Activated CD8-positive, alpha-beta memory T cell treated with anti-CD3 and anti-CD28 coated beads for 36 hours (primary cell): ENCODE results near the gene DGKE. TPM values are rescaled to one million over a fixed set of nuclear protein-coding genes. Genes with fewer than 3 reads are reported as not detected.

Experiments
- CTCF ChIA-PET: fragments of 350-600 bp; sonication (Branson Sonifier 250); formaldehyde crosslinking; loops from one replicate; lab custom pipeline; 2021; ENCODE audit warnings: antibody characterized with exemption; lab: Charles Lee
- POLR2A ChIA-PET: fragments of 350-600 bp; sonication (Branson Sonifier 250); formaldehyde crosslinking; loops from one replicate; lab custom pipeline; 2021; ENCODE audit warnings: antibody characterized with exemption; lab: Charles Lee
- total RNA-seq, 2 experiments: library from RNA; stranded (reverse); gene quantifications; one replicate each; pipeline ENCODE4 v1.2.3, GENCODE V29; 2021

The DGKE gene
- total RNA-seq, 2 experiments from 2014 or later: 30.7 to 33.9 TPM

- POLR2A ChIA-PET: interaction anchor here (1.0 to 4.3 kb wide), 2 partner anchors 36 to 79 kb away, joined by 3 to 26 read pairs; partner anchors contain the start of gene TRIM25
- CTCF ChIA-PET: interaction anchor here (1.2 to 1.4 kb wide), 3 partner anchors 14 to 105 kb away, joined by 3 to 5 read pairs (median 4); no protein-coding TSS in a partner anchor
These were observed 671 bp downstream of the DGKE start for GRCh38 chr17:56834380-56835263.

GRCh38 chr17:56835264-56835585 is 1.3 kb downstream of the DGKE start:
- ChIA-PET POLR2A (interaction anchor here (4.3 kb wide), 1 partner anchor 78 kb away, joined by 26 read pairs; the partner anchor contains the start of gene TRIM25), CTCF (interaction anchor here (1.2 to 1.4 kb wide), 3 partner anchors 15 to 104 kb away, joined by 3 to 5 read pairs (median 4); no protein-coding TSS in a partner anchor)

- CTCF ChIA-PET: interaction anchor here (1.2 kb wide), 1 partner anchor 19 kb away, joined by 3 read pairs; no protein-coding TSS in a partner anchor
These were observed 4.7 kb downstream of the DGKE start for GRCh38 chr17:56838687-56839086.

GRCh38 chr17:56842577-56842976 is 8.6 kb downstream of the DGKE start:
- ChIA-PET CTCF (interaction anchor here (0.7 to 1.7 kb wide), 2 partner anchors 23 to 244 kb away, joined by 3 to 4 read pairs; no protein-coding TSS in a partner anchor), POLR2A (no interaction called here)

More at GRCh38 chr17:56838687-56839086, 4.7 kb downstream of the DGKE start:
- POLR2A ChIA-PET: no interaction called here

GRCh38 chr17:56845934-56846333 is 12.0 kb downstream of the DGKE start:
- POLR2A ChIA-PET: no interaction called here
- CTCF ChIA-PET: no interaction called here

GRCh38 chr17:56847106-56847505 is 13.2 kb downstream of the DGKE start:
- CTCF ChIA-PET: no interaction called here

GRCh38 chr17:56849131-56849530 is 15.2 kb downstream of the DGKE start:
- CTCF ChIA-PET: no interaction called here
- POLR2A ChIA-PET: no interaction called here

More at GRCh38 chr17:56847106-56847505, 13.2 kb downstream of the DGKE start:
- POLR2A ChIA-PET: no interaction called here

GRCh38 chr17:56850591-56850990 is 16.6 kb downstream of the DGKE start:
- CTCF ChIA-PET: no interaction called here
- POLR2A ChIA-PET: interaction anchor here (0.9 kb wide), 1 partner anchor 42 kb away, joined by 3 read pairs; no protein-coding TSS in a partner anchor

GRCh38 chr17:56851008-56851407 is 17.1 kb downstream of the DGKE start:
- ChIA-PET POLR2A (interaction anchor here (0.9 kb wide), 1 partner anchor 42 kb away, joined by 3 read pairs; no protein-coding TSS in a partner anchor), CTCF (no interaction called here)

GRCh38 chr17:56861899-56862298 is 27.9 kb downstream of the DGKE start:
- ChIA-PET CTCF (interaction anchor here (1.2 kb wide), 1 partner anchor 27 kb away, joined by 3 read pairs; no protein-coding TSS in a partner anchor), POLR2A (no interaction called here)

GRCh38 chr17:56863974-56864373 is 30.0 kb downstream of the DGKE start:
- ChIA-PET CTCF (interaction anchor here (0.7 kb wide), 1 partner anchor 8 kb away, joined by 3 read pairs; no protein-coding TSS in a partner anchor), POLR2A (no interaction called here)

- ChIA-PET POLR2A (no interaction called here), CTCF (no interaction called here)
These were observed 32.1 kb downstream of the DGKE start for GRCh38 chr17:56866076-56866475.

- POLR2A ChIA-PET: no interaction called here
- CTCF ChIA-PET: interaction anchor here (0.6 kb wide), 1 partner anchor 10 kb away, joined by 3 read pairs; no protein-coding TSS in a partner anchor
These were observed 32.5 kb downstream of the DGKE start for GRCh38 chr17:56866496-56866895.

- CTCF ChIA-PET: interaction anchor here (0.7 kb wide), 1 partner anchor 16 kb away, joined by 3 read pairs; no protein-coding TSS in a partner anchor
- POLR2A ChIA-PET: no interaction called here
These were observed 34.0 kb downstream of the DGKE start for GRCh38 chr17:56867948-56868376.

- CTCF ChIA-PET: no interaction called here
- POLR2A ChIA-PET: no interaction called here
These were observed 34.8 kb downstream of the DGKE start for GRCh38 chr17:56868716-56869115.

GRCh38 chr17:56870081-56870651 is 36.2 kb downstream of the DGKE start:
- CTCF ChIA-PET: no interaction called here
- POLR2A ChIA-PET: interaction anchor here (1.2 kb wide), 1 partner anchor 36 kb away, joined by 3 read pairs; the partner anchor contains the start of genes C17orf67 and DGKE

- ChIA-PET POLR2A (no interaction called here), CTCF (interaction anchor here (1.3 kb wide), 1 partner anchor 10 kb away, joined by 3 read pairs; no protein-coding TSS in a partner anchor)
These were observed 42.8 kb downstream of the DGKE start for GRCh38 chr17:56876766-56877179.

GRCh38 chr17:56879280-56879679 is 45.3 kb downstream of the DGKE start:
- ChIA-PET POLR2A (no interaction called here), CTCF (interaction anchor here (0.9 kb wide), 1 partner anchor 11 kb away, joined by 3 read pairs; no protein-coding TSS in a partner anchor)

- POLR2A ChIA-PET: no interaction called here
- CTCF ChIA-PET: no interaction called here
These were observed 46.2 kb downstream of the DGKE start for GRCh38 chr17:56880133-56880532.
